ENCODE measurements around the gene UST. TPM values are rescaled to one million over a fixed set of nuclear protein-coding genes. Genes with fewer than 3 reads are reported as not detected.
"Not testable (repeated sequence)": the region's sequence is repeated elsewhere in the genome, so short reads cannot be mapped to it uniquely, and the experiment has no call there.

UST gene
- total and polyA plus RNA-seq, 3 donors from 2014 or later = 14.9 to 16.0 (median 14.9) TPM

- H3K4me3 ChIP-seq = no peak overlapping the region
- no peaks in the 10 kb centered on the region for H3K9me3 ChIP-seq
- H3K27me3 ChIP-seq = no peaks in the 10 kb centered on the region
- H3K4me1 ChIP-seq = no peaks in the 10 kb centered on the region
- 80 to 82% methylated on average over 6 of the region's 6 CpGs for WGBS, 2 donors
- no peak overlapping the region for H3K27ac ChIP-seq
- TF ChIP-seq POLR2A (IDR thresholded peaks at IDR 0.05) (no peak), CTCF (IDR thresholded peaks at IDR 0.05) (no peak)
- no peak for DNase-seq
- intact Hi-C loops (cut with DNase I; ENCODE audit: low total_unique reads) = no loop called here
- H3K36me3 ChIP-seq (ENCODE audit: low read depth, missing control alignments) = no peaks in the 10 kb centered on the region
Observed at GRCh38 chr6:148951662-148952061, 204.8 kb downstream of the UST start.

GRCh38 chr6:148952147-148953035, 205.6 kb downstream of the UST start:
- DNase-seq = no peak
- Histone ChIP-seq H3K9me3 (no peaks in the 10 kb centered on the region), H3K27ac (no peak overlapping the region), H3K4me1 (no peaks in the 10 kb centered on the region), H3K27me3 (no peaks in the 10 kb centered on the region), H3K36me3 (ENCODE audit: low read depth, missing control alignments) (no peaks in the 10 kb centered on the region), H3K4me3 (no peak overlapping the region)
- TF ChIP-seq CTCF (IDR thresholded peaks at IDR 0.05) = no peak
- no peak for TF ChIP-seq POLR2A (IDR thresholded peaks at IDR 0.05)
- WGBS, 2 donors = 46 to 57% methylated on average over 10 of the region's 10 CpGs
- intact Hi-C loops (cut with DNase I; ENCODE audit: low total_unique reads) = no loop called here

GRCh38 chr6:148954461-148954860, 207.6 kb downstream of the UST start:
- H3K27me3 ChIP-seq = no peaks in the 10 kb centered on the region
- intact Hi-C loops (cut with DNase I; ENCODE audit: low total_unique reads) = no loop called here
- WGBS, 2 donors = 90 to 92% methylated on average over 6 of the region's 6 CpGs

GRCh38 chr6:148954934-148955333, 208.1 kb downstream of the UST start:
- no peak overlapping the region for H3K4me3 ChIP-seq
- intact Hi-C loops (cut with DNase I; ENCODE audit: low total_unique reads) = no loop called here
- no peaks in the 10 kb centered on the region for H3K4me1 ChIP-seq
- H3K27me3 ChIP-seq = no peaks in the 10 kb centered on the region
- no peaks in the 10 kb centered on the region for H3K36me3 ChIP-seq (ENCODE audit: low read depth, missing control alignments)
- no peak overlapping the region for H3K27ac ChIP-seq
- 49 to 80% methylated on average over 1 to 3 of the region's 3 CpGs for WGBS, 2 donors
- DNase-seq = peak; percentile 22
- no peaks in the 10 kb centered on the region for H3K9me3 ChIP-seq
- TF ChIP-seq CTCF (IDR thresholded peaks at IDR 0.05) = no peak
- no peak for TF ChIP-seq POLR2A (IDR thresholded peaks at IDR 0.05)

More at GRCh38 chr6:148954461-148954860, 207.6 kb downstream of the UST start:
- Histone ChIP-seq H3K4me3 (no peak overlapping the region), H3K36me3 (ENCODE audit: low read depth, missing control alignments) (no peaks in the 10 kb centered on the region), H3K4me1 (no peaks in the 10 kb centered on the region), H3K9me3 (no peaks in the 10 kb centered on the region), H3K27ac (no peak overlapping the region)
- TF ChIP-seq CTCF (IDR thresholded peaks at IDR 0.05) (no peak), POLR2A (IDR thresholded peaks at IDR 0.05) (no peak)
- DNase-seq = no peak

GRCh38 chr6:148955441-148955840, 208.6 kb downstream of the UST start:
- TF ChIP-seq POLR2A (IDR thresholded peaks at IDR 0.05) (no peak), CTCF (IDR thresholded peaks at IDR 0.05) (no peak)
- H3K27me3 ChIP-seq = no peaks in the 10 kb centered on the region
- WGBS, 2 donors = 83% methylated on average over 3 of the region's 3 CpGs
- intact Hi-C loops (cut with DNase I; ENCODE audit: low total_unique reads) = no loop called here
- no peak for DNase-seq
- no peak overlapping the region for H3K27ac ChIP-seq
- H3K4me3 ChIP-seq = no peak overlapping the region
- no peaks in the 10 kb centered on the region for H3K36me3 ChIP-seq (ENCODE audit: low read depth, missing control alignments)
- no peaks in the 10 kb centered on the region for H3K4me1 ChIP-seq
- H3K9me3 ChIP-seq = no peaks in the 10 kb centered on the region

- H3K4me1 ChIP-seq; intact Hi-C loops (cut with DNase I; ENCODE audit: low total_unique reads); H3K36me3 ChIP-seq (ENCODE audit: low read depth, missing control alignments); H3K4me3 ChIP-seq; H3K9me3 ChIP-seq; H3K27me3 ChIP-seq; DNase-seq; H3K27ac ChIP-seq: not testable (repeated sequence)
- WGBS, 2 donors = 95 to 99% methylated on average over 7 of the region's 7 CpGs
Observed at GRCh38 chr6:148956163-148956562, 209.3 kb downstream of the UST start.
